GM19328 (cell line): Measurements from ENCODE around the gene KEAP1.
"Not testable (repeated sequence)": the region's sequence is repeated elsewhere in the genome, so short reads cannot be mapped to it uniquely, and the experiment has no call there.

Source experiments
- ATAC-seq: cut with Tn5 transposase; IDR thresholded peaks from one replicate; pipeline ENCODE4 v1.9.1; 2021; ENCODE audit warnings: mild to moderate bottlenecking, moderate library complexity; ENCODE audit not compliant: unreplicated experiment

Gene KEAP1

GRCh38 chr19:10500247-10500592 is 2.9 kb downstream of the KEAP1 start:
- ATAC-seq, result no peak

DNA sequence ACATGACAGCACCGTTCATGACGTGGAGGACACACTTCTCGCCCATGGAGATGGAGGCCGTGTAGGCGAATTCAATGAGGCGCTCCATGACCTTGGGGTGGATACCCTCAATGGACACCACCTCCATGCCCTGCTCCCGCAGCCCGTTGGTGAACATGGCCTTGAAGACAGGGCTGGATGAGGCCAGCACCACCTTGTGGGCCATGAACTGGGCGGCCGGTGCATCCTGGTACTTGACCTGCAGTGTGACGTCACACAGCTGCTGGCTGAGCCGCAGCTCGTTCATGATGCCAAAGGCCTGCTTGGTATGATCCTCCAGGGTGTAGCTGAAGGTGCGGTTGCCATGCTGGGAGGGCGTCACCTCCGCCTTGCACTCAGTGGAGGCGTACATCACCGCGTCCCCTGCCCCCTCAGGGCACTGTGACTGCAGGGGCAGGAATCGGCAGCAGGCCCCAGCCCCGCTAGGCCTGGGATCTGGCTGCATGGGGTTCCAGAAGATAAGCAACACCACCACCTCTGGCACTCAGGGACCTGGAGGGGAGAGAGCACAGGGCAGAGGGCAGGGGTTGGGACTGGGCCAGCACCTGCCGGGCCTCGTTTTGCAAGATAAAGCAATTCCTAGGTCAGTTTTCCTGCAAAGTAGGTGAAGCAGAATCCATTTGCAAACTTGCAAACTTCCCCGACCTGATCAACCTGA is 3.5 kb downstream of the KEAP1 start:
- no peak for ATAC-seq

GRCh38 chr19:10497371-10497770 is 5.8 kb downstream of the KEAP1 start:
- ATAC-seq, result no peak

GRCh38 chr19:10491472-10492047 is 11.6 kb downstream of the KEAP1 start:
- ATAC-seq, result no peak

DNA sequence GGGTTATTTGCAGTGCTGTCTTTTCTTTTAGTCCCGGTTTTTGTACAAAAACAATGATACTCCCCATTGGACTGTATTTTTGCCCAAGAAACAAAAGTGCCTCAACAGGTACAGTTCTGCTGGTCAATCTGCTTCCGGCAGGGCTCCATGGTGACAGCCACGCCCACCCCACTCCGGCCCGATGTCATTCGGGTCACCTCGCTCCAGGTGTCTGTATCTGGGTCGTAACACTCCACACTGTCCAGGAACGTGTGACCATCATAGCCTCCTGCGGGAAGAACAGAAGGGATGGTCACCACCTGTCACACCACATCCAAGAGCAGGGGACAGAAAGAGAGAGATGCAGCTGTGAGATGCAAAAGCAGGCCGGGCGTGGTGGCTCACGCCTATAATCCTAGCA is 16.6 kb downstream of the KEAP1 start:
- no peak for ATAC-seq

- ATAC-seq, result no peak
These were observed 24.2 kb downstream of the KEAP1 start for GRCh38 chr19:10478903-10479384.

GRCh38 chr19:10478476-10478875 is 24.7 kb downstream of the KEAP1 start:
- ATAC-seq, result no peak

DNA sequence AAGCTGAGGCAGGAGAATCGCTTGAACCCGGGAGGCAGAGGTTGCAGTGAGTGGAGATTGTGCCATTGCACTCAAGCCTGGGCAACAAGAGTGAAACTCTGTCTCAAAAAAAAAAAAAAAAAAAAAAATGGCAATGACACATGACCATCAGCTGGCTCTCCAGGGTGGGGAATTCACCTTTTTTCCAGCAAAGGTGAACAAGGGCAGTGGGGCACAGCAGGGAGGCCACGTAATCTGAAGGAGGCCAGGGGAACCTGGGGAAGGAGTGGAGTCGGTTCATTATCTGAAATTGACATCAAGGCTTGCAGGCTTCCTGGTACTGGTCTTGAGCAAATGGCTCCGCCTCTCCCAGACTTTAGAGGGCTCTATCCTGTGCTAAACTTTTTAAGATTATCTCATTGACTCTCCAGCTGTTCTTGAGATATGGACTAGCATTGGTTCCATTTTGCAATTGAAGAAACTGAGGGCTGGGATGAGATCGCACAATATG is 28.1 kb downstream of the KEAP1 start:
- no peak for ATAC-seq

GRCh38 chr19:10473192-10473591 is 30.0 kb downstream of the KEAP1 start:
- no peak for ATAC-seq

DNA sequence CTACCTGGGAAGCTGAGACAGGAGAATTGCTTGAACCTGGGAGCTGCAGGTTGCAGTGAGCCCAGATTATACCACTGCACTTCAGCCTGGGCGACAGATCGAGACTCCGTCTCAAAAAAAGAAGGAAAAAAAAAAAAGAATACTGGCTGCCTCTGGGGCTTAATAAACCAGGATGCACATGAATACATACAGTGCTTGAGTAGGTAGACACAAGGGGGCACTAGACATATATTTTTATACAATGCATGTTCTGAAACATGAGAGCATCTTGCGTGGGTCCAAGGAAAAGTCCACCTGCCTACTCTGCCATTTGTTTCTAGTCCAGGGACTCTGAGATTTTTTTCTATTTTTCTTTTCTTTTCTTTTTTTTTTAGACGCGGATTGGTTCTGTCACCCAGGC is 31.2 kb downstream of the KEAP1 start:
- ATAC-seq, result no peak

DNA sequence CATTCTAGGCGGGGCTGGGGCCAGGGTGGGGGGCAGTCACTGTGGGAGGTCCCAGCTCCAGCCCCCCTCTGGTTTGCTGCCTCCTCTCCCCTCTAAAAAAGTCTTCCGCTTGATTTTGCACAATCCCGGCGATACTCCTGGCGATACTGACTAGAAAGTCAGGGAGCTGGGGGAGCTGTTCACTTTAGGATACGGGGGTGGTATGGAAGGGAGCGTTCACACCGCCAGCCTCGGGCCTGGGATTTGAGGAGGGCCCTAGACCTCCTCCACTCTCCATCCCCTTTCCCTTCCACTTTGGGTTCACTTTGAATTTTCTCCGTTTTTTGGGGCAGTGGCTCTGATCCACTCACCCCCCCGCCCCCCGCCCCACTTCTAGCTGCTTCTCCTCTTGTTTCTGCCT is 35.0 kb downstream of the KEAP1 start:
- no peak for ATAC-seq

DNA sequence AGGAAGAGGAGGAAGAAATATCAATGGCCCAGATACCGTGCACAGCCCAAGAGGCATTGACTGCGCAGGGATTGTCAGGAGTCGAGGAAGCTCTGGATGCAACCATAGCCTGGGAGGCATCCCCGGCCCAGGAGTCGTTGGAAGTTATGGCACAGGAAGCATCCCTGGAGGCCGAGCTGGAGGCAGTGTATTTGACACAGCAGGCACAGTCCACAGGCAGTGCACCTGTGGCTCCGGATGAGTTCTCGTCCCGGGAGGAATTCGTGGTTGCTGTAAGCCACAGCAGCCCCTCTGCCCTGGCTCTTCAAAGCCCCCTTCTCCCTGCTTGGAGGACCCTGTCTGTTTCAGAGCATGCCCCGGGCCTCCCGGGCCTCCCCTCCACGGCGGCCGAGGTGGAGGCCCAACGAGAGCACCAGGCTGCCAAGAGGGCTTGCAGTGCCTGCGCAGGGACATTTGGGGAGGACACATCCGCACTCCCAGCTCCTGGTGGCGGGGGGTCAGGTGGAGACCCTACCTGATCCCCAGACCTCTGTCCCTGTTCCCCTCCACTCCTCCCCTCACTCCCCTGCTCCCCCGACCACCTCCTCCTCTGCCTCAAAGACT is 36.0 kb downstream of the KEAP1 start:
- ATAC-seq, result no peak

DNA sequence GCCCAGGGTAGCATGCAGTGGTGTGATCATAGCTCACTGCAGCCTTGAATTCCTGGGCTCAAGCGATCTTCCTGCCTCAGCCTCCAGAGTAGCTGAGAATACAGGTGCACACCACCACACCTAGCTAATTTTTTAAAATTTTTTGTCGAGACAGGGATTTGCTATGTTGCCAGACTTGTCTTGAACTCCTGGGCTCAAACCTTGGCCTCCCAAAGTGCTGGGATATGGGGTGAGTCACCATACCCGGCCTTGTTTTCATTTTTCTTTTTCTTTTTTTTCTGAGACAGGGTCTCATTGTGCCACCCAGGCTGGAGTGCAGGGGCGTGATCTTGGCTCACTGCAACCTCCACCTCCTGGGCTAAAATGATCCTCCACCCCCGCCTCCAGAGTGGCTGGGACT is 38.7 kb downstream of the KEAP1 start:
- ATAC-seq, result no peak

DNA sequence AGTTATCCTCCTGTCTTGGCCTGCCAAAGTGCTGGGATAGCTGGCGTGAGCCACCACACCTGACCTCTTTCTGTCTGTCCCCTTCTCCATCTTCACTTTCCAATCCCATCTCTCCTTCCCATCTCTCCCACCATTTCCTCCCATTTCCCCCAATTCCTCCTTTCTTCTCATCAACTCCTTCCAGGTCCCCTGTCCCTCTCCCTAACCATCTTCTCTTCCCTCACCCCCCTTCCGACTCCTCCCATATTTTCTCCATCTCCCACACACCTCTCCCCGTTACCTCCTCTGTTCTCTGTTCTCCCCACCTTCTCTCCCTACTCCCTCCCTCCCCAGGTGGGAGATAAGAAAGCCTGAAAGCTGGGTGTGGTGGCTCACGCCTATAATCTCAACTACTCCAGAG is 40.6 kb downstream of the KEAP1 start:
- no peak for ATAC-seq

DNA sequence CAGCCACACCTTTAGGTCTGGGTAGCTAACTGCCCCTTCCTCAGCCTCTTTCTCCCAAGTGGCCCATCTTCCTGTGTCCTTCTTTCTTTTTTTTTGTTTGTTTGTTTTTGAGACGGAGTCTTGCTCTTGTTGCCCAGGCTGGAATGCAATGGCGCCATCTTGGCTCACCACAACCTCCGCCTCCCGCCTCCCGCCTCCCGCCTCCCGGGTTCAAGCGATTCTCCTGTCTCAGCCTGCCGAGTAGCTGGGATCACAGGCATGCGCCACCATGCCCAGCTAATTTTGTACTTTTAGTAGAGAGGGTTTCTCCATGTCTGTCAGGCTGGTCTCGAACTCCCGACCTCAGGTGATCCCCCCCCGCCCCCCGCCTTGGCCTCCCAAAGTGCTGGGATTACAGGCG is 41.1 kb downstream of the KEAP1 start:
- not testable (repeated sequence) for ATAC-seq

- peak; percentile 83 for ATAC-seq
These were observed 41.9 kb downstream of the KEAP1 start for GRCh38 chr19:10461047-10461949.

- no peak for ATAC-seq
These were observed 42.5 kb downstream of the KEAP1 start for GRCh38 chr19:10460714-10461046.

DNA sequence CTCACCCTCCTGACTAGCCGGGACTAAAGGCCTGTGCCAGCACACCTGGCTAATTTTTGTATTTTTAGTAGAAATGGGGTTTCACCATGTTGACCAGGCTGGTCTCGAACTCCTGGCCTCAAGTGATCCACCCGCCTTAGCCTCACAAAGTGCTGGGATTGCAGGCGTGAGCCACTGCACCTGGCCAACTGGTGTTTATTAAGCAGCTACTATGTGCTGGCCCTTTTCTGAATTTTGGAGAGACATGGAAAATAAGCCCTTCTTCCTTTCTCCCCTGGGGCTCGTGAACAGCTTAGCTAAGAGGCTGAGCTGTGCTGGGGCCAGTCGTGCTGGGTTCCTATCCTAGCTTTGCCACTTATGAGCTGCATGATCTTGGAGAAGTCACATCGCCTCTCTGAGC is 44.4 kb downstream of the KEAP1 start:
- ATAC-seq, result not testable (repeated sequence)

- no peak for ATAC-seq
These were observed 48.9 kb downstream of the KEAP1 start for GRCh38 chr19:10454267-10454666.

DNA sequence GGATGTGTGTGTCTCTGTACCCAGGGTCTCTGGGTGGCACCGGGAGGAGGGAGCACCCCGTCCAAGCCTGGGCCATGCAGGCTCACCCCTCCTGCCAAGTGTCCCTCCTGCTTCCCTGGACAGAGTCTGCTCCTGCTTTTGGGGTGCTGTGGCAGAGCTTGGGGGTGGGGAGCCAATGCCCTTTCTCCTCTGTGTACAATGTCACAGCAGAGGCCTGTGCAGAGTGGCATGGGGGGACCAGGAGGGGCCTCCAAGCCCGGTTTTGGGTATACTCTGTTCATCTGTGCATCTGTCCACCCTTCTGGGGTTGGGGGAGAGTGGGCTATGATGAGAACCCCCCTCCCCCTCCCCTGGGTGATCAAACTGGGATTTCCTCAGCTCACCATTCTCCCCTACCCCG is 49.3 kb downstream of the KEAP1 start:
- no peak for ATAC-seq
